Measurements from ENCODE around the gene HTR7.

HTR7 gene

GRCh38 chr10:90801608-90802007, 56.2 kb downstream of the HTR7 start:
- H3K27ac ChIP-seq (ENCODE audit: low read length, poor library complexity, severe bottlenecking) = no peak overlapping the region
- no peak for DNase-seq

GRCh38 chr10:90800232-90800796, 57.5 kb downstream of the HTR7 start:
- Histone ChIP-seq H3K36me3 (ENCODE audit: control insufficient read depth in 1 of 2, insufficient read depth in 2 of 2, low read depth in 1 of 2, low read length in 2 of 2) (no peaks in the 10 kb centered on the region), H4K8ac (ENCODE audit: low read length) (no peak overlapping the region), H3K27ac (ENCODE audit: low read length, poor library complexity, severe bottlenecking) (no peak overlapping the region), H3K18ac (ENCODE audit: low read depth in 1 of 2, low read length in 2 of 2) (no peak overlapping the region), H2BK5ac (ENCODE audit: low read depth, low read length, poor library complexity, severe bottlenecking) (no peak overlapping the region), H2AK5ac (ENCODE audit: low read length, severe bottlenecking) (no peak overlapping the region), H4K91ac (ENCODE audit: low read length) (no peak overlapping the region), H3K4me3 (ENCODE audit: insufficient read depth in 1 of 2, low read depth in 1 of 2, low read length in 2 of 2) (no peak overlapping the region), H2AFZ (ENCODE audit: low read depth, low read length) (no peak overlapping the region), H2BK120ac (ENCODE audit: low read depth, low read length) (no peak overlapping the region), H3K79me1 (replicated peaks; ENCODE audit: low read length, poor library complexity, severe bottlenecking) (no peaks in the 10 kb centered on the region), H3K4me1 (ENCODE audit: control insufficient read depth, insufficient read depth, low read depth, low read length) (no peaks in the 10 kb centered on the region), H3K23ac (ENCODE audit: low read length in 2 of 2) (no peak overlapping the region), H3K4ac (ENCODE audit: low read depth in 1 of 2, low read length in 2 of 2) (no peak overlapping the region), H2BK15ac (ENCODE audit: low read depth, poor library complexity, severe bottlenecking) (no peak overlapping the region), H3K14ac (ENCODE audit: low read length in 2 of 2) (no peak overlapping the region), H3K9ac (ENCODE audit: low read length) (no peak overlapping the region), H2BK12ac (ENCODE audit: low read length in 2 of 2) (no peak overlapping the region), H3K4me2 (ENCODE audit: low read length, poor library complexity, severe bottlenecking) (no peak overlapping the region), H3K27me3 (ENCODE audit: control insufficient read depth in 1 of 2, insufficient read depth in 1 of 2, low read length in 2 of 2) (no peaks in the 10 kb centered on the region), H3K9me3 (ENCODE audit: control insufficient read depth, low read length) (peaks cover 7% of the 10 kb centered on the region)
- 94% methylated on average over 5 of the region's 5 CpGs for WGBS
- no peak for DNase-seq

More at GRCh38 chr10:90801608-90802007, 56.2 kb downstream of the HTR7 start:
- Histone ChIP-seq H3K9ac (ENCODE audit: low read length) (no peak overlapping the region), H2AK5ac (ENCODE audit: low read length, severe bottlenecking) (no peak overlapping the region), H3K27me3 (ENCODE audit: control insufficient read depth in 1 of 2, insufficient read depth in 1 of 2, low read length in 2 of 2) (no peaks in the 10 kb centered on the region), H2BK15ac (ENCODE audit: low read depth, poor library complexity, severe bottlenecking) (no peak overlapping the region), H3K36me3 (ENCODE audit: control insufficient read depth in 1 of 2, insufficient read depth in 2 of 2, low read depth in 1 of 2, low read length in 2 of 2) (no peaks in the 10 kb centered on the region), H3K4me3 (ENCODE audit: insufficient read depth in 1 of 2, low read depth in 1 of 2, low read length in 2 of 2) (no peak overlapping the region), H3K23ac (ENCODE audit: low read length in 2 of 2) (no peak overlapping the region), H3K14ac (ENCODE audit: low read length in 2 of 2) (no peak overlapping the region), H3K4me1 (ENCODE audit: control insufficient read depth, insufficient read depth, low read depth, low read length) (no peaks in the 10 kb centered on the region), H2BK12ac (ENCODE audit: low read length in 2 of 2) (no peak overlapping the region), H3K79me1 (replicated peaks; ENCODE audit: low read length, poor library complexity, severe bottlenecking) (no peaks in the 10 kb centered on the region), H2BK120ac (ENCODE audit: low read depth, low read length) (no peak overlapping the region), H2BK5ac (ENCODE audit: low read depth, low read length, poor library complexity, severe bottlenecking) (no peak overlapping the region), H4K91ac (ENCODE audit: low read length) (no peak overlapping the region), H3K4ac (ENCODE audit: low read depth in 1 of 2, low read length in 2 of 2) (no peak overlapping the region), H3K9me3 (ENCODE audit: control insufficient read depth, low read length) (peaks cover 4% of the 10 kb centered on the region), H3K4me2 (ENCODE audit: low read length, poor library complexity, severe bottlenecking) (no peak overlapping the region), H3K18ac (ENCODE audit: low read depth in 1 of 2, low read length in 2 of 2) (no peak overlapping the region), H4K8ac (ENCODE audit: low read length) (no peak overlapping the region), H2AFZ (ENCODE audit: low read depth, low read length) (no peak overlapping the region)
- WGBS = 66% methylated on average over 1 of the region's 1 CpG

GRCh38 chr10:90799172-90799571, 58.7 kb downstream of the HTR7 start:
- Histone ChIP-seq H3K18ac (ENCODE audit: low read depth in 1 of 2, low read length in 2 of 2) (no peak overlapping the region), H3K4me2 (ENCODE audit: low read length, poor library complexity, severe bottlenecking) (no peak overlapping the region), H2BK15ac (ENCODE audit: low read depth, poor library complexity, severe bottlenecking) (no peak overlapping the region), H3K9ac (ENCODE audit: low read length) (no peak overlapping the region), H3K14ac (ENCODE audit: low read length in 2 of 2) (no peak overlapping the region), H2BK12ac (ENCODE audit: low read length in 2 of 2) (no peak overlapping the region), H2BK5ac (ENCODE audit: low read depth, low read length, poor library complexity, severe bottlenecking) (no peak overlapping the region), H2AK5ac (ENCODE audit: low read length, severe bottlenecking) (no peak overlapping the region), H4K91ac (ENCODE audit: low read length) (no peak overlapping the region), H4K8ac (ENCODE audit: low read length) (no peak overlapping the region), H3K9me3 (ENCODE audit: control insufficient read depth, low read length) (peaks cover 7% of the 10 kb centered on the region), H3K4me3 (ENCODE audit: insufficient read depth in 1 of 2, low read depth in 1 of 2, low read length in 2 of 2) (no peak overlapping the region), H3K27me3 (ENCODE audit: control insufficient read depth in 1 of 2, insufficient read depth in 1 of 2, low read length in 2 of 2) (no peaks in the 10 kb centered on the region), H3K79me1 (replicated peaks; ENCODE audit: low read length, poor library complexity, severe bottlenecking) (no peaks in the 10 kb centered on the region), H2BK120ac (ENCODE audit: low read depth, low read length) (no peak overlapping the region), H3K4me1 (ENCODE audit: control insufficient read depth, insufficient read depth, low read depth, low read length) (no peaks in the 10 kb centered on the region), H3K4ac (ENCODE audit: low read depth in 1 of 2, low read length in 2 of 2) (no peak overlapping the region), H3K36me3 (ENCODE audit: control insufficient read depth in 1 of 2, insufficient read depth in 2 of 2, low read depth in 1 of 2, low read length in 2 of 2) (no peaks in the 10 kb centered on the region), H3K23ac (ENCODE audit: low read length in 2 of 2) (no peak overlapping the region), H3K27ac (ENCODE audit: low read length, poor library complexity, severe bottlenecking) (no peak overlapping the region), H2AFZ (ENCODE audit: low read depth, low read length) (no peak overlapping the region)
- no peak for DNase-seq
- WGBS = 95% methylated on average over 3 of the region's 3 CpGs

- Histone ChIP-seq H4K91ac (ENCODE audit: low read length) (no peak overlapping the region), H3K4me3 (ENCODE audit: insufficient read depth in 1 of 2, low read depth in 1 of 2, low read length in 2 of 2) (no peak overlapping the region), H2BK5ac (ENCODE audit: low read depth, low read length, poor library complexity, severe bottlenecking) (no peak overlapping the region), H3K18ac (ENCODE audit: low read depth in 1 of 2, low read length in 2 of 2) (no peak overlapping the region), H3K23ac (ENCODE audit: low read length in 2 of 2) (no peak overlapping the region), H3K4me2 (ENCODE audit: low read length, poor library complexity, severe bottlenecking) (no peak overlapping the region), H4K8ac (ENCODE audit: low read length) (no peak overlapping the region), H3K9ac (ENCODE audit: low read length) (no peak overlapping the region), H2BK15ac (ENCODE audit: low read depth, poor library complexity, severe bottlenecking) (no peak overlapping the region), H3K36me3 (ENCODE audit: control insufficient read depth in 1 of 2, insufficient read depth in 2 of 2, low read depth in 1 of 2, low read length in 2 of 2) (no peaks in the 10 kb centered on the region), H3K27ac (ENCODE audit: low read length, poor library complexity, severe bottlenecking) (no peak overlapping the region), H2AFZ (ENCODE audit: low read depth, low read length) (no peak overlapping the region), H3K9me3 (ENCODE audit: control insufficient read depth, low read length) (peaks cover 7% of the 10 kb centered on the region), H2BK120ac (ENCODE audit: low read depth, low read length) (no peak overlapping the region), H3K4ac (ENCODE audit: low read depth in 1 of 2, low read length in 2 of 2) (no peak overlapping the region), H3K79me1 (replicated peaks; ENCODE audit: low read length, poor library complexity, severe bottlenecking) (no peaks in the 10 kb centered on the region), H2AK5ac (ENCODE audit: low read length, severe bottlenecking) (no peak overlapping the region), H3K14ac (ENCODE audit: low read length in 2 of 2) (no peak overlapping the region), H2BK12ac (ENCODE audit: low read length in 2 of 2) (no peak overlapping the region), H3K27me3 (ENCODE audit: control insufficient read depth in 1 of 2, insufficient read depth in 1 of 2, low read length in 2 of 2) (no peaks in the 10 kb centered on the region), H3K4me1 (ENCODE audit: control insufficient read depth, insufficient read depth, low read depth, low read length) (no peaks in the 10 kb centered on the region)
- no peak for DNase-seq
Measured at GRCh38 chr10:90798482-90798881, 59.4 kb downstream of the HTR7 start.

All from mesenchymal stem cell (in vitro differentiated cells and primary cell).